HG03175 (cell line): ENCODE measurements around the gene NINL.

ENCODE experiments used
- ATAC-seq: cut with Tn5 transposase; IDR thresholded peaks from one replicate; pipeline ENCODE4 v1.9.1; 2021; ENCODE audit warnings: mild to moderate bottlenecking, moderate library complexity; ENCODE audit not compliant: unreplicated experiment

Gene NINL

GRCh38 chr20:25468126-25469075 lies 116.9 kb downstream of the NINL start:
- no peak for ATAC-seq

GRCh38 chr20:25467441-25467840 lies 117.9 kb downstream of the NINL start:
- ATAC-seq, result no peak

- ATAC-seq, result no peak
Observed at GRCh38 chr20:25466846-25467245, 118.5 kb downstream of the NINL start.

- no peak for ATAC-seq
Observed at GRCh38 chr20:25465243-25466135, 119.8 kb downstream of the NINL start.

GRCh38 chr20:25464501-25465242 lies 120.7 kb downstream of the NINL start:
- no peak for ATAC-seq

GRCh38 chr20:25461786-25462545 lies 123.4 kb downstream of the NINL start:
- no peak for ATAC-seq

GRCh38 chr20:25461281-25461650 lies 124.1 kb downstream of the NINL start:
- ATAC-seq, result no peak

- ATAC-seq, result no peak
Observed at GRCh38 chr20:25460566-25461280, 124.6 kb downstream of the NINL start.

- no peak for ATAC-seq
Observed at GRCh38 chr20:25459916-25460535, 125.3 kb downstream of the NINL start.

GRCh38 chr20:25459111-25459830 lies 126.1 kb downstream of the NINL start:
- ATAC-seq, result no peak

- ATAC-seq, result no peak
Observed at GRCh38 chr20:25457886-25458680, 127.2 kb downstream of the NINL start.

- ATAC-seq, result no peak
Observed at GRCh38 chr20:25454153-25454900, 131.0 kb downstream of the NINL start.

- no peak for ATAC-seq
Observed at GRCh38 chr20:25453035-25453810, 132.1 kb downstream of the NINL start.

GRCh38 chr20:25452333-25452732 lies 133.0 kb downstream of the NINL start:
- ATAC-seq, result no peak

- no peak for ATAC-seq
Observed at GRCh38 chr20:25447671-25448070, 137.7 kb downstream of the NINL start.

GRCh38 chr20:25444556-25444955 lies 140.8 kb downstream of the NINL start:
- ATAC-seq, result no peak
